Suppressor macrophage treated with lipopolysaccharide for 4 hours (primary cell): ENCODE results near the gene LEUTX.
A peak's percentile ranks its signal among the peaks of the same experiment; 100 is the strongest.

ENCODE experiments used
- DNase-seq: peaks from one replicate; pipeline ENCODE4 v3.0.0-alpha.2; 2020

LEUTX gene

DNA sequence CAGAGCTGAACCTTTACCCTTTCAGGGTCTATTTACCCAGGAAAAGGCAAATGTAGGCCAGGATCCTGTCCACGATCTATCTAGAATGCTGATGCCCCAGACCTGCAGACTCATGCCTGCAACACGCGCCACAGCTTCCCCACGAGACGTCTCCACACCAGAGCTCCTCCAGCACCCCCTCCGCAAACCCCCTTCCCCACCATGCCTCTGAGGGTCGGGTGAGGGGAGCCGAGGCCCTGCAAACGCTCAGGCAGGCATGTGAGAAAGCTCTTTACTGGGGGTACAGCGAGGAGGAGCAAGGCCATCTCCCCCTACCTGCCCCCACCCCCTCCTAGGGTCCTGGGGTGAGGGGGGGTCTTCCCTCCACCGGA is 46.4 kb downstream of the LEUTX start:
- DNase-seq: no peak

DNA sequence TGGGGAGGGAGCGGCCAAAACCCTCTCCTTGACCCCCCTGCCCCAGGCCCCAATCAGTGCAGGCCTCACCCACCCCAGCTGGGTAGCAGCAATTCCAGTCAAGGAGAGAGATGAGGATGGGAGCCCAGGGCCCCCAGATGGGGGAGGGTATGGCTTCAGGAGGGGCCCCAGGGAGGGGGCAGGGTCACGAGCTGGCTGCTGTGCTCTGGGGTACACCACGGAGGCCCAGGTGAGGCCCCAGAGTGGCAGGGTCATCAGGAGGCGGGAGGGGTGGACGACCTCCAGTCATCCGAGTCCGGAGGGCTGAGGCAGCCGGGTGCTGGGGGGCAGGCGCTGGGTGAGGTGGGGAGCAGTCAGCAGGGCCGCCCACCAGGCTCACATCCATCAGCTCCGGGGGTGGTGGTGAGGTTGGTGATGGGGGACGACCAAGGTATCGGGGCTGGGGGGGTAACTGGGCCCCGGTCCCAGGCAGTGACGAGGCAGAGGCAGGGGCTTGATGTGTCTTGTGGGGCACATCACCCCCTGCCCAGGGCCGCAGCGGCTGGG is 47.0 kb downstream of the LEUTX start:
- DNase-seq: no peak

DNA sequence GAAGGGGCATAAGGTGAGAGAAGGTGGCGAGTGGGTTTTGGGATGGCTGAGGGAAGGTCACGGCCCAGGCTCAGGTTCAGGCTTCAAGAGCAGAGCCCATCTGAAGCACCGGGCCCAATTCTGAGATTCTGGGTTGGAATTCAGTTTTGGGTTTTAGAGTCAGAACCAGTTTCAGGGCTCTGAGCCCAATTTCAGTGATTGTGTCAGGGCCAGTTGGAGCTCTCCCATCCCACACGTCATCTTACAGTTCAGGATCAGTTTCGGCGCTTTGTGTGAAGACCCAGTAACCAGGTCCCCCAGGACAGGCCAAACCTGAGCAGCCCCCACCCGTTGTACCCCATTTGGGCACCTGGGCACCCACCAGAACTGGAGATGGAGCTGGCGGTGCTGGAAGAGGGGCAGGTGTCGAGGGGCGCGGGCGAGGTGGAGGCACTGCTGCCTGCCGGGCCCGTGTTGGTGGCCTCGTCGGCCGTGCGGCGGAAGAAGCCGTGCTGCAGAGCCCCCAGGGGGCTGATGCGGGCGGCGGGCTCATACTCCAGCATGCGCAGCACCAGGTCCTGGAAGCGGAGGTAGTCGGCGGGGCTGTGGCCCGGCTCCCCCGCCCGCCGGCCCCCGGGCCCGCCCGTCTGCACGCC is 47.8 kb downstream of the LEUTX start:
- DNase-seq: no peak

DNA sequence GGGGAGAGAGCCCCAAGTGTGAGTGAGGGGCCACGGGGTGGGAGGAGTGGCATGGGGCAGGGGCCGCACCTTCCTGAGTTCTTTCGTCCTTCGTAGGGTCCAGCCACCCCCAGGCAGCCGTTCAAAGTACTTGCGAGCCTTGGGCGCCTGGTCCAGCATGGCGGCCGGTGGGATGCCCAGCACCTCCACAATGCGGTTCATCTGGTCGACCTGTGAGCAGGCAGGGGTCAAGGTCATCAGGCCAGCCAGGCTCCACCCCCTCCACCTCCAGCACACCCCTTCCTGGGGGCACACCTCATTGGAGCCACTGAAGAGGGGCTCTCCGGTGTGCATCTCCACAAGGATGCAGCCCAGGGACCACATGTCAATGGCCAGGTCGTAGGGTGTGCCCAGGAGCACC is 48.6 kb downstream of the LEUTX start:
- no peak for DNase-seq

DNA sequence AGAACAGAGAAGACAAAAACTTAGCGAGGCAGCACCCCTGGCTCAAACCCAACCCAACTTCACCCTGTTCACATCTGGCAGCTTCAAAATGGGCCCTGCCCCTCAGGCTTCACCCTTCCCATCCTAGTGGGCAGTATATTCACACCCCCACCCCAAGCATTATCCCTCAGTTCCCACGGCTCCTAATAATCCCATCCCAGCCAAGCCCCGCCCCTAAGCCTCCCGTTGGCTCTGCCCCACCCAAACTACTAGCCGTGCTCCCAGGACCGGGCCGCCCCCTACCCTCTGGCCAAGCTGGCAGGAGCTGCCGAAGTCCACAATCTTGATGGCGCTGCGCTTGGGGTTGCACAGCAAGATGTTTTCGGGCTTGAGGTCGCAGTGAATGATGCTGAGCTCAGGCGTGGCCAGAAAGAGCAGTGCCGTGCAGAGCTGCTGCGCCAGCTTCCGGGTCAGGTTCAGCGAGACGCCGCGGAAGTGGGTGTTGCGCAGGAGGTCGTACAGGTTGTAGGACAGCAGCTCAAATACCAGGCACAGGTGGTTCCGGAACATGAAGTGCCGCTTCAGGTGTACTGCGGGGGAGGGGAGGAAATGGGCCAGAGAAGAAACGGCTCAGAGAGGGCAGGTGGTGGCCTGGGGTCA is 49.5 kb downstream of the LEUTX start:
- DNase-seq: no peak

- DNase-seq: peak; percentile 19
Measured at GRCh38 chr19:39828654-39829032, 50.0 kb downstream of the LEUTX start.

- DNase-seq: no peak
Measured at GRCh38 chr19:39829702-39830275, 51.1 kb downstream of the LEUTX start.

- DNase-seq: no peak
Measured at GRCh38 chr19:39830406-39830805, 51.8 kb downstream of the LEUTX start.

DNA sequence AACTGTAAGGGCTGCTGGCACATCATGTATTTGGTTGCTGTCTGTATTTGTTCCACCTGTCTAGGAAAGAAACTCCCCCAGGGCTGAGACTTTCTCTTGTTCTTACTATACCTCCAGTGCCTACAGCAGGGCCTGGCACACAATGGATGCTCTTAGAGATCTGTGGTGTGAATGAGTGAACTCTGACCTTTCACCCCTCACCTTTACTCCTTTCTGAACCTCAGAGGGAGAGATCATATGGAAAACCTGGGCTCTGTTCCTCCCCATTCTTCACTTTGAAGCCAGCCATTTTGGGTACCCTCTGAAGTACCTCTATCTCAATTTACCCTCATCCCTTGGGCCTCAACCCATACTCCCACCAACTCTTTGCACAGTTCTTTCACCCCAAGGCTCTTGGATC is 52.2 kb downstream of the LEUTX start:
- DNase-seq: no peak

GRCh38 chr19:39831679-39832078 is 53.0 kb downstream of the LEUTX start:
- no peak for DNase-seq

DNA sequence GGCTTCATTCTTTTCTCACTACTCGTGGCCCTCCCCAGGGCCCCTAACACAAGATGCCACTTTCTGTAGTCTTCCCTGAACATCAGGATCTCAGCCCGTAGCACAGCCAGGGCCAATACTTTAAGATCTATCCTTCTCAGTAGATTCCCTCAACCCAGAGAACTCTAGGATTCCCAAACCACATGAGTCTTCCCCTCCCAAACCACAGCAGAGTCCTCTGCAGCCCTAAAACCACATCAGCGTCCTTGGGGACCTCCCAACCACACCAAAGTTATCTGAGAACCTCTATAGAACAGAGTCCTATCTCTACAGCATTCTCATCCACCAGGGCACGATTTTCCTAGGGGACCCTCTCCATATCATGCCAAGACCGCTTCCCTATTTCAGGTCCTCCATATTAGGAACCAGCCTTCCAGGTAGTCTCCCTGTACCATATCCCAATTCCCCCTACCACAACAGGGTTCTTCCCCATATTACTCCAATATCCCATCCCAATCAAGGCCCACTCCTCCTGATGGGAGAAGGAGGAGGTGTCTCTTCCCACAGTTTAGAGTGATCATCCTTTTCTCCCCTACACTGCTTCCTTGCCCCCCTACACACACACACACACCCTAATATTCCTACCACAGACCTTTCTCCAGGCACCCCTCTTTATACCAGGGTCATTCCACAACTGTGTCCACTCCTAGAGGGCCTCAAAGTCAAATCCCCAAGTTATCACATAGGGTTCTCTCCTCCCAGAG is 53.9 kb downstream of the LEUTX start:
- DNase-seq: no peak

GRCh38 chr19:39833160-39833463 is 54.5 kb downstream of the LEUTX start:
- DNase-seq: no peak

- peak; percentile 98 for DNase-seq
Measured at GRCh38 chr19:39833464-39834286, 55.0 kb downstream of the LEUTX start, which contains the start of gene DYRK1B. TSS of gene DYRK1B (minus strand) at chr19:39834162. CDS start at chr19:39831867, 2,295 bp downstream.

DNA sequence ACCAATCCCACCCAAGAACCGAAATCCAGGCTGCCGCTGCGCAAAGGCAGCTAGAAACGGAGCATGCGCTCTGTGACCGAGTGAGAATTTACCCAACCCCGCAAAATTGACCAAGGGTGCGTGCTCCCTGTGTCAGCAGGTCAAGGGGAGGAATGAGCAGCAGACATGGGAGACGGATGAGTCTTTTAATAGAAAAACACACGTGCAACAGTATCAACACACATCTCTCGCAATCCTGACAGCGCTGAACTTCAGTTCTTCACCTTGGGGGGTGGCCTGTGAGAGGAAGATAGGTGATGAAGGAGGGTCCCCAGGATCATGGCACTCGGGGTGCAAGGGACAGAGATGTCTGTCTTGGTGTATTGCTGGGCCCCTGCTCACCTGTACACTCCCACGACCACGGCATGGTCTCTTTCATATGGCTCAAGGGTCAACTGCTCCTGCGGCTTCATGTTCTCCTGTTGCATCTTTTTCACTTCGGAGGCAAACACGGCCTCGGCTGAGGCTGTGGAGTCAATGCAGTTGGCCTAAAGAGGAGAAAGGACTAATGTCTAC is 55.7 kb downstream of the LEUTX start:
- DNase-seq: no peak
